ENCODE measurements around the gene SLC11A2.

- no peak for TF ChIP-seq POLR2AphosphoS5 (IDR thresholded peaks at IDR 0.05)
- TF ChIP-seq CTCF (IDR thresholded peaks at IDR 0.05), result no peak
- no peak for TF ChIP-seq POLR2A (IDR thresholded peaks at IDR 0.05)
- TF ChIP-seq EP300 (IDR thresholded peaks at IDR 0.05), result no peak
Observed at GRCh38 chr12:50991291-50991690, 34.9 kb downstream of the SLC11A2 start.

Measured in sigmoid colon (tissue), 4 donors.